RWPE2 (cell line): ENCODE measurements around the gene NALCN.

Experiments used
- ATAC-seq: fragments of 200-7000 bp; cut with Tn5 transposase; 3 replicates; pipeline ENCODE4 v1.9.1; 2021; ENCODE audit warnings: low read depth
- DNase-seq: peaks from one replicate; pipeline ENCODE4 v3.0.0-alpha.2; 2020; ENCODE audit warnings: low spot score
- H3K27ac ChIP-seq: fragments of 450-650 bp; 2 replicates; pipeline ENCODE4 v1.5.1; 2017; ENCODE audit warnings: mild to moderate bottlenecking; ENCODE audit not compliant: poor library complexity, severe bottlenecking
- H3K27me3 ChIP-seq: fragments of 250-450 bp; sonication (Bioruptor Pico); 2 replicates; pipeline ENCODE4 v1.5.1; 2021; ENCODE audit warnings: mild to moderate bottlenecking, moderate library complexity; ENCODE audit not compliant: insufficient read depth, poor library complexity, severe bottlenecking
- H3K36me3 ChIP-seq: fragments of 250-450 bp; sonication (Bioruptor Pico); 2 replicates; pipeline ENCODE4 v1.5.1; 2020; ENCODE audit warnings: low read depth, mild to moderate bottlenecking, moderate library complexity
- H3K4me1 ChIP-seq: fragments of 250-450 bp; sonication (Bioruptor Pico); 2 replicates; pipeline ENCODE4 v1.5.1; 2021; ENCODE audit warnings: mild to moderate bottlenecking, moderate library complexity; ENCODE audit not compliant: insufficient read depth, poor library complexity, severe bottlenecking
- H3K4me3 ChIP-seq: fragments of 250-450 bp; sonication (Bioruptor Pico); 2 replicates; pipeline ENCODE4 v1.5.1; 2021; ENCODE audit warnings: mild to moderate bottlenecking, moderate library complexity; ENCODE audit not compliant: severe bottlenecking
- H3K9me3 ChIP-seq: fragments of 250-450 bp; sonication (Bioruptor Pico); 2 replicates; pipeline ENCODE4 v1.5.1; 2021; ENCODE audit warnings: mild to moderate bottlenecking, moderate library complexity; ENCODE audit not compliant: severe bottlenecking
- CTCF ChIP-seq: fragments of 450-650 bp; IDR thresholded peaks from one replicate; pipeline ENCODE4 v1.5.1; 2017; ENCODE audit warnings: mild to moderate bottlenecking, moderate library complexity; ENCODE audit not compliant: poor library complexity, severe bottlenecking

Gene NALCN

GRCh38 chr13:101144808-101145419 lies 271.4 kb downstream of the NALCN start:
- TF ChIP-seq CTCF, result peak; percentile 90
- H3K27ac ChIP-seq, result no peak overlapping the region
- no peaks in the 10 kb centered on the region for H3K9me3 ChIP-seq
- H3K4me3 ChIP-seq, result no peak overlapping the region
- ATAC-seq (peak; percentile 38; the same call in 1 of the 3 replicates), DNase-seq (no peak)
- H3K36me3 ChIP-seq, result no peaks in the 10 kb centered on the region
- peaks cover 7% of the 10 kb centered on the region for H3K4me1 ChIP-seq
- H3K27me3 ChIP-seq, result no peaks in the 10 kb centered on the region

- Histone ChIP-seq H3K4me1 (peaks cover 7% of the 10 kb centered on the region), H3K36me3 (no peaks in the 10 kb centered on the region), H3K27me3 (no peaks in the 10 kb centered on the region), H3K27ac (no peak overlapping the region), H3K4me3 (no peak overlapping the region), H3K9me3 (no peaks in the 10 kb centered on the region)
- DNase-seq, result no peak
- ATAC-seq, result no peak
- no peak for TF ChIP-seq CTCF
Measured at GRCh38 chr13:101140936-101141335, 275.4 kb downstream of the NALCN start.

- H3K36me3 ChIP-seq, result no peaks in the 10 kb centered on the region
- ATAC-seq, result no peak
- no peak overlapping the region for H3K27ac ChIP-seq
- no peaks in the 10 kb centered on the region for H3K9me3 ChIP-seq
- H3K27me3 ChIP-seq, result no peaks in the 10 kb centered on the region
- H3K4me1 ChIP-seq, result peaks cover 3% of the 10 kb centered on the region
- H3K4me3 ChIP-seq, result no peak overlapping the region
- no peak for TF ChIP-seq CTCF
- no peak for DNase-seq
Measured at GRCh38 chr13:101140087-101140770, 276.1 kb downstream of the NALCN start.

GRCh38 chr13:101139081-101139480 lies 277.2 kb downstream of the NALCN start:
- DNase-seq (no peak), ATAC-seq (0 out of 3 replicates have a peak, but pooled peaks have one; percentile 17)
- Histone ChIP-seq H3K4me3 (no peak overlapping the region), H3K27me3 (no peaks in the 10 kb centered on the region), H3K36me3 (no peaks in the 10 kb centered on the region), H3K9me3 (no peaks in the 10 kb centered on the region), H3K27ac (no peak overlapping the region), H3K4me1 (no peaks in the 10 kb centered on the region)
- TF ChIP-seq CTCF, result no peak
